ENCODE data around the gene PALM. TPM values are rescaled to one million over a fixed set of nuclear protein-coding genes. Genes with fewer than 3 reads are reported as not detected.

Gene PALM
- total and polyA plus RNA-seq, 10 of the 15 experiments (the other 5 are each of a cell fraction or from before 2014, with no cell fraction given) = 0.09 to 0.95 (median 0.23) TPM; not detected in 2

DNA sequence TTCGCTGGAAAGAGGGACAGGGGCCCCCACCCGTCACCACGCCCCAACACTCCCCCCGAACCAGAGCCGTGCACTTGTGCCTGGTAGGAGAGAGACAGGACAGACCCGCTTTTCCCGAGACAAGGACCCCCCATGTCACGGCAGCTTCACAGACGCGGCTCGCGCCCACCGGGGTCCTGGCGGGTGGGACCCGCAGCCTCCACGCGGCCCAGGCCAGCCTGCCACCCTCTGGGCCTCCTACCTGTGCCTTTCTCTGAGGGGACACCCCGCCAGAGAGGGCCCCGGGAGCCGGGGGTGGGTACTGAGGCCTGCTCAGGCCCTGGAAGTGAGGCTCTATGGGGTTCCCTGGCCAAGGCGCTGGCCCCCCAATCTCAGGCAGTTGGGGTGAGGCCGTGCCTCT, 38.2 kb downstream of the PALM start:
- Histone ChIP-seq H3K27me3 (replicated peaks in 1 of 2; ENCODE audit: control insufficient read depth in 2 of 2, insufficient read depth in 2 of 2, low read length in 1 of 2) (no peaks in the 10 kb centered on the region), H4K20me1 (ENCODE audit: control insufficient read depth, insufficient read depth) (no peaks in the 10 kb centered on the region), H3K4me1 (ENCODE audit: control insufficient read depth, insufficient read depth, low read length) (no peaks in the 10 kb centered on the region), H3K4me2 (ENCODE audit: control insufficient read depth, insufficient read depth) (no peak overlapping the region), H3K36me3 (ENCODE audit: control insufficient read depth in 2 of 2, insufficient read depth in 2 of 2, low read length in 1 of 2) (no peaks in the 10 kb centered on the region), H3K4me3 (no peak overlapping the region), H3K9me3 (replicated peaks; ENCODE audit: control insufficient read depth, insufficient read depth, low read length) (no peaks in the 10 kb centered on the region; the same call in 2 of the 3 replicates), H3K9ac (ENCODE audit: control insufficient read depth, insufficient read depth, low read length) (no peak overlapping the region), H3K27ac (ENCODE audit: control insufficient read depth, insufficient read depth) (no peak overlapping the region), H3K79me2 (ENCODE audit: control insufficient read depth, insufficient read depth, low read length) (no peaks in the 10 kb centered on the region), H2AFZ (ENCODE audit: control insufficient read depth, low read depth, low read length) (no peak overlapping the region)
- ChIA-PET CTCF (no interaction called here), POLR2A (no interaction called here), RAD21 (ENCODE audit: unreplicated experiment) (no interaction called here), SMC1A (ENCODE audit: uncharacterized antibody, unreplicated experiment) (no interaction called here)
- TF ChIP-seq, protein P1, sequence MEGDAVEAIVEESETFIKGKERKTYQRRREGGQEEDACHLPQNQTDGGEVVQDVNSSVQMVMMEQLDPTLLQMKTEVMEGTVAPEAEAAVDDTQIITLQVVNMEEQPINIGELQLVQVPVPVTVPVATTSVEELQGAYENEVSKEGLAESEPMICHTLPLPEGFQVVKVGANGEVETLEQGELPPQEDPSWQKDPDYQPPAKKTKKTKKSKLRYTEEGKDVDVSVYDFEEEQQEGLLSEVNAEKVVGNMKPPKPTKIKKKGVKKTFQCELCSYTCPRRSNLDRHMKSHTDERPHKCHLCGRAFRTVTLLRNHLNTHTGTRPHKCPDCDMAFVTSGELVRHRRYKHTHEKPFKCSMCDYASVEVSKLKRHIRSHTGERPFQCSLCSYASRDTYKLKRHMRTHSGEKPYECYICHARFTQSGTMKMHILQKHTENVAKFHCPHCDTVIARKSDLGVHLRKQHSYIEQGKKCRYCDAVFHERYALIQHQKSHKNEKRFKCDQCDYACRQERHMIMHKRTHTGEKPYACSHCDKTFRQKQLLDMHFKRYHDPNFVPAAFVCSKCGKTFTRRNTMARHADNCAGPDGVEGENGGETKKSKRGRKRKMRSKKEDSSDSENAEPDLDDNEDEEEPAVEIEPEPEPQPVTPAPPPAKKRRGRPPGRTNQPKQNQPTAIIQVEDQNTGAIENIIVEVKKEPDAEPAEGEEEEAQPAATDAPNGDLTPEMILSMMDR (IDR thresholded peaks at IDR 0.05 in 2 of 3, conservative IDR thresholded peaks at IDR 0.05 in 1 of 3; ENCODE audit: control insufficient read depth in 2 of 3, extremely low read depth in 1 of 3, insufficient read depth in 1 of 3, low read depth in 3 of 3, low read length in 3 of 3) = no peak
- TF ChIP-seq TCF7 (IDR thresholded peaks at IDR 0.05; ENCODE audit: borderline replicate concordance) = no peak
- TF ChIP-seq HCFC1 (IDR thresholded peaks at IDR 0.05; ENCODE audit: low read length) = no peak
- no peak for TF ChIP-seq JUND (IDR thresholded peaks at IDR 0.05; ENCODE audit: low read depth, low read length)
- no peak for TF ChIP-seq POLR2AphosphoS2 (IDR thresholded peaks at IDR 0.05; ENCODE audit: low read depth, low read length)
- TF ChIP-seq CBX5 (IDR thresholded peaks at IDR 0.05; ENCODE audit: low read depth) = no peak
- no peak for TF ChIP-seq SMARCA5 (IDR thresholded peaks at IDR 0.05)
- no peak for TF ChIP-seq SPI1 (IDR thresholded peaks at IDR 0.05; ENCODE audit: borderline replicate concordance, insufficient read depth, low read depth, low read length)
- TF ChIP-seq CHD1 (IDR thresholded peaks at IDR 0.05; ENCODE audit: low read depth, low read length) = no peak
- no peak for TF ChIP-seq STAT3 (IDR thresholded peaks at IDR 0.05; ENCODE audit: low read depth, low read length)
- TF ChIP-seq, protein P2, sequence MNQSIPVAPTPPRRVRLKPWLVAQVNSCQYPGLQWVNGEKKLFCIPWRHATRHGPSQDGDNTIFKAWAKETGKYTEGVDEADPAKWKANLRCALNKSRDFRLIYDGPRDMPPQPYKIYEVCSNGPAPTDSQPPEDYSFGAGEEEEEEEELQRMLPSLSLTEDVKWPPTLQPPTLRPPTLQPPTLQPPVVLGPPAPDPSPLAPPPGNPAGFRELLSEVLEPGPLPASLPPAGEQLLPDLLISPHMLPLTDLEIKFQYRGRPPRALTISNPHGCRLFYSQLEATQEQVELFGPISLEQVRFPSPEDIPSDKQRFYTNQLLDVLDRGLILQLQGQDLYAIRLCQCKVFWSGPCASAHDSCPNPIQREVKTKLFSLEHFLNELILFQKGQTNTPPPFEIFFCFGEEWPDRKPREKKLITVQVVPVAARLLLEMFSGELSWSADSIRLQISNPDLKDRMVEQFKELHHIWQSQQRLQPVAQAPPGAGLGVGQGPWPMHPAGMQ (IDR thresholded peaks at IDR 0.05; ENCODE audit: borderline replicate concordance) = no peak
- TF ChIP-seq MLLT1 (IDR thresholded peaks at IDR 0.05) = no peak
- no peak for TF ChIP-seq YBX1 (IDR thresholded peaks at IDR 0.05)
- no peak for TF ChIP-seq MTA3 (IDR thresholded peaks at IDR 0.05; ENCODE audit: borderline replicate concordance, low read length)
- no peak for TF ChIP-seq NR2C1 (IDR thresholded peaks at IDR 0.05)
- no peak for TF ChIP-seq ZNF384 (IDR thresholded peaks at IDR 0.05; ENCODE audit: borderline replicate concordance, low read depth, low read length)
- no peak for TF ChIP-seq HDGF (IDR thresholded peaks at IDR 0.05)
- TF ChIP-seq MXI1 (IDR thresholded peaks at IDR 0.05; ENCODE audit: low read depth, low read length) = no peak
- TF ChIP-seq ZNF24 (IDR thresholded peaks at IDR 0.05) = no peak
- no peak for TF ChIP-seq YY1 (IDR thresholded peaks at IDR 0.05; ENCODE audit: low read depth, low read length)
- FAIRE-seq = no peak
- DNase-seq (ENCODE audit: low read depth, low spot score) = no peak
- WGBS (ENCODE audit: insufficient coverage, insufficient replicate concordance, low lambda C conversion rate, missing lambda C conversion rate) = 81% methylated on average over 22 of the region's 22 CpGs
- intact Hi-C loops (cut with micrococcal nuclease; ENCODE audit: unreplicated experiment) = no loop called here
- BruUV-seq (replicated peaks) = no TSS peak
- ATAC-seq = no peak
- in situ Hi-C loops (cut with MboI) = no loop called here
